ENCODE results near the gene MATN3.

- TF ChIP-seq CTCF (IDR thresholded peaks at IDR 0.05) (no peak), POLR2A (IDR thresholded peaks at IDR 0.05) (no peak), POLR2AphosphoS5 (IDR thresholded peaks at IDR 0.05) (no peak), EP300 (IDR thresholded peaks at IDR 0.05) (no peak)
Measured at GRCh38 chr2:20016346-20016745, 3.9 kb upstream of the MATN3 start.
